Neutrophil (primary cell): ENCODE measurements around the gene FBXO21.

Experiments
- H3K27ac ChIP-seq: fragments of 200-600 bp; sonication (generic); 2 replicates; pipeline ENCODE4 v1.5.1; 2016; ENCODE audit warnings: mild to moderate bottlenecking, moderate library complexity
- H3K27me3 ChIP-seq: fragments of 200-600 bp; sonication (generic); 2 replicates; pipeline ENCODE4 v1.6.0; 2016; ENCODE audit warnings: mild to moderate bottlenecking
- H3K36me3 ChIP-seq: fragments of 200-600 bp; sonication (generic); 2 replicates; pipeline ENCODE4 v1.5.1; 2017
- H3K4me1 ChIP-seq, 2 experiments: fragments of 200-600 bp in 1 of 2; sonication (generic) in 1 of 2; 1 replicate in 1 of 2; 2 replicates in 1 of 2; pipeline versions ENCODE4 v1.5.1 to v1.6.1; 2013 to 2016; ENCODE audit warnings: low read depth in 1 of 2, low read length in 1 of 2, mild to moderate bottlenecking in 1 of 2, moderate library complexity in 1 of 2; ENCODE audit not compliant: control insufficient read depth in 1 of 2, insufficient read depth in 1 of 2
- H3K4me3 ChIP-seq, 2 experiments: fragments of 200-600 bp in 1 of 2; sonication (generic) in 1 of 2; 1 replicate in 1 of 2; 2 replicates in 1 of 2; pipeline ENCODE4 v1.5.1; 2013 to 2016; ENCODE audit warnings: low read depth in 1 of 2, low read length in 1 of 2, mild to moderate bottlenecking in 1 of 2, moderate library complexity in 1 of 2
- H3K9me3 ChIP-seq: fragments of 200-600 bp; sonication (generic); 2 replicates; pipeline ENCODE4 v1.5.1; 2016
- CTCF ChIP-seq: fragments of 200-600 bp; sonication (generic); IDR thresholded peaks from 2 replicates; pipeline ENCODE4 v1.5.1; 2016; ENCODE audit warnings: antibody characterized with exemption

FBXO21 gene

GRCh38 chr12:117125272-117125613 is 65.0 kb downstream of the FBXO21 start:
- H3K27me3 ChIP-seq = no peaks in the 10 kb centered on the region
- no peaks in the 10 kb centered on the region for H3K36me3 ChIP-seq
- H3K4me3 ChIP-seq = no peak overlapping the region
- H3K27ac ChIP-seq = no peak overlapping the region
- no peaks in the 10 kb centered on the region for H3K4me1 ChIP-seq
- H3K9me3 ChIP-seq = no peaks in the 10 kb centered on the region
- TF ChIP-seq CTCF = no peak

- H3K4me3 ChIP-seq = no peak overlapping the region
- no peak overlapping the region for H3K27ac ChIP-seq
- no peak for TF ChIP-seq CTCF
- peaks cover 1% of the 10 kb centered on the region in 2 experiments for H3K4me1 ChIP-seq
- no peaks in the 10 kb centered on the region for H3K36me3 ChIP-seq
- no peaks in the 10 kb centered on the region for H3K27me3 ChIP-seq
- H3K9me3 ChIP-seq = no peaks in the 10 kb centered on the region
Observed at GRCh38 chr12:117124421-117125271, 65.6 kb downstream of the FBXO21 start.

- H3K4me3 ChIP-seq = no peak overlapping the region
Observed at GRCh38 chr12:117121441-117121840, 68.8 kb downstream of the FBXO21 start.

GRCh38 chr12:117120787-117121186 is 69.5 kb downstream of the FBXO21 start:
- no peak for TF ChIP-seq CTCF
- H3K36me3 ChIP-seq = no peaks in the 10 kb centered on the region
- no peaks in the 10 kb centered on the region for H3K9me3 ChIP-seq
- peaks cover 4 to 5% of the 10 kb centered on the region in 2 experiments for H3K4me1 ChIP-seq
- no peak overlapping the region for H3K4me3 ChIP-seq
- no peaks in the 10 kb centered on the region for H3K27me3 ChIP-seq
- no peak overlapping the region for H3K27ac ChIP-seq

More at GRCh38 chr12:117121441-117121840, 68.8 kb downstream of the FBXO21 start:
- TF ChIP-seq CTCF = no peak
- Histone ChIP-seq H3K27me3 (no peaks in the 10 kb centered on the region), H3K27ac (no peak overlapping the region), H3K4me1 (peaks cover 4 to 5% of the 10 kb centered on the region in 2 experiments), H3K36me3 (no peaks in the 10 kb centered on the region), H3K9me3 (no peaks in the 10 kb centered on the region)

- H3K27me3 ChIP-seq = no peaks in the 10 kb centered on the region
- TF ChIP-seq CTCF = peak; percentile 85
- H3K27ac ChIP-seq = no peak overlapping the region
- no peak overlapping the region for H3K4me3 ChIP-seq
- peaks cover 4 to 5% of the 10 kb centered on the region in 2 experiments for H3K4me1 ChIP-seq
- H3K9me3 ChIP-seq = no peaks in the 10 kb centered on the region
- no peaks in the 10 kb centered on the region for H3K36me3 ChIP-seq
Observed at GRCh38 chr12:117119592-117120198, 70.6 kb downstream of the FBXO21 start.
